Activated CD8-positive, alpha-beta T cell treated with anti-CD3 and anti-CD28 coated beads, Interleukin-2, amount 10 ng/mL, durations not matched to agents 7 days and 5 days (primary cell): ENCODE measurements around the gene PRAMEF18. TPM values are rescaled to one million over a fixed set of nuclear protein-coding genes. Genes with fewer than 3 reads are reported as not detected.
A peak's percentile ranks its signal among the peaks of the same experiment; 100 is the strongest.
"Not testable (repeated sequence)": the region's sequence is repeated elsewhere in the genome, so short reads cannot be mapped to it uniquely, and the experiment has no call there.

Experiments
- ATAC-seq: fragments of 150-1000 bp; cut with Tn5 transposase; one replicate; pipeline ENCODE4 v1.10.0; 2021; ENCODE audit warnings: moderate library complexity
- CTCF ChIA-PET: fragments of 350-600 bp; sonication (Branson Sonifier 250); formaldehyde crosslinking; loops from one replicate; lab custom pipeline; 2021; ENCODE audit warnings: antibody characterized with exemption; lab: Charles Lee
- POLR2A ChIA-PET: fragments of 350-600 bp; sonication (Branson Sonifier 250); formaldehyde crosslinking; loops from one replicate; lab custom pipeline; 2021; ENCODE audit warnings: antibody characterized with exemption; lab: Charles Lee
- DNase-seq: peaks from one replicate; pipeline ENCODE4 v3.0.0-alpha.2; 2020
- H3K27ac Mint-ChIP-seq: one replicate; pipeline ENCODE4 v1.8.0; 2021; ENCODE audit warnings: mild to moderate bottlenecking, mixed read lengths
- H3K27me3 Mint-ChIP-seq: one replicate; pipeline ENCODE4 v1.8.0; 2021; ENCODE audit warnings: low read depth, mixed read lengths
- H3K36me3 Mint-ChIP-seq: one replicate; pipeline ENCODE4 v1.8.0; 2021; ENCODE audit warnings: low read depth, mixed read lengths
- H3K4me1 Mint-ChIP-seq: one replicate; pipeline ENCODE4 v1.8.0; 2021; ENCODE audit warnings: low read depth, mixed read lengths
- H3K4me3 Mint-ChIP-seq: one replicate; pipeline ENCODE4 v1.8.0; 2021; ENCODE audit warnings: mild to moderate bottlenecking, mixed read lengths
- H3K9me3 Mint-ChIP-seq: one replicate; pipeline ENCODE4 v1.8.0; 2022; ENCODE audit warnings: mixed read lengths; ENCODE audit not compliant: insufficient read depth
- total RNA-seq, 2 experiments: library from RNA; stranded (reverse); gene quantifications; one replicate each; pipeline ENCODE4 v1.2.3, GENCODE V29; 2021

The PRAMEF18 gene, protein sequence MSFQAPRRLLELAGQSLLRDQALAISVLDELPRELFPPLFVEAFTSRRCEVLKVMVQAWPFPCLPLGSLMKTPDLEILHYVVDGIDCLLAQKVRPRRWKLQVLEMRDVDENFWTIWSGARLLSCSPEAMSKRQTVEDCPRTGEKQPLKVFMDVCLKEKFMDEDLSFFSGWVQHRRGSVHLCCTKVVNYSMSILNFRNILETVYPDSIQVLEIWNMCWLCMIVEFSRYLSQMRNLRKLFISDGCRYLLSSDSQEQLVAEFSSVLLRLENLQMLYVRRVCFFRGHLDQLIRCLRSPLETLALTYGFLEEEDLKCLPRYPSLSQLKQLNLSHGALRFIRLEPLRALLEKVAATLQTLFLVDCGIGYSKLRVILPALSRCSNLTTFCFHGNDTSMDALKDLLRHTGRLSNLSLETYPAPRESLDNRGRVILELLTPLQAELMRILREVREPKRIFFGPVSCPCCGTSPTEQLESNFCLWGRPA
- total RNA-seq, result not detected

DNA sequence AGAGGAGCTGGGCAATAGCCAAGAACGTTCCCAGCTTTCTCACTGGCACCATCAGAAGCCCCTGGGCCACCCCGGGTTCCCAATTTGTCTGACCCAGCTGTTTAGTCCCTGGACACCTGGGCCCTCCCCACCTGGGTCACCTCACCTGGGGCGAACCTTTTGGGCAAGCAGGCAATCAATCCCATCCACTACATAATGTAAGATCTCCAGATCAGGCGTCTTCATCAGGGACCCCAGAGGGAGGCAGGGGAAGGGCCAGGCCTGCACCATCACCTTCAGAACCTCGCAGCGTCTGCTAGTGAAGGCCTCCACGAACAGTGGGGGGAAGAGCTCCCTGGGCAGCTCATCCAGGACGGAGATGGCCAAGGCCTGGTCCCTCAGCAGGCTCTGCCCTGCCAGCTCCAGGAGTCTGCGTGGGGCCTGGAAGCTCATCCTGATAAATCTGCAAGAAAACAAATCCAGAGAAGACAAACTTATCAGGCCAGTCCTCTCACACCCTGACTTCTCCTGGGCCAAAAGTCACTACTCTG is at the start of gene PRAMEF18:
Gene PRAMEF18 (minus strand): TSS at position 480 of the 530 bp plus-strand sequence. CDS start 48 bp downstream, at position 432.
- DNase-seq, result peak; percentile 2
- CTCF ChIA-PET, H3K4me3 Mint-ChIP-seq, ATAC-seq, H3K36me3 Mint-ChIP-seq, H3K9me3 Mint-ChIP-seq, H3K27ac Mint-ChIP-seq, H3K27me3 Mint-ChIP-seq, H3K4me1 Mint-ChIP-seq, POLR2A ChIA-PET: not testable (repeated sequence)

DNA sequence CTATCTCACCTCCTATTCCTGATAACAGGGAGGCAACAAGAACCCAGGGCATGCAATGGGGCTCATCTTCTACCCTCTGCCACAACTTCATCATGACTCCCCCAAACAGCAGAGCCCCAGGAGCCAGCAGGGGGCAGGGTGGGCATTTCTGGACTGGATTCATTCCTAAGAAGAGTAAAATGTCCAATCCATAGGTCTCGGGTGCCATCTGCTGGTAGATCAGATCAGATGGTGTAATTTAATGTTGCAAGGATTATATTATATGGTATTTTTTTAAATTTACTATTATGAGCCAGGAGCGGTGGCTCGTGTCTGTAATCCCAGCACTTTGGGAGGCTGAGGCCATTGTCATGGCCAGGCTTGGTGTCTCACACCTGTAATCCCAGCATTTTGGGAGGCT is 39.2 kb upstream of the PRAMEF18 start:
- H3K4me3 Mint-ChIP-seq, H3K4me1 Mint-ChIP-seq, DNase-seq, POLR2A ChIA-PET, ATAC-seq, H3K9me3 Mint-ChIP-seq, H3K27ac Mint-ChIP-seq, CTCF ChIA-PET, H3K27me3 Mint-ChIP-seq, H3K36me3 Mint-ChIP-seq: not testable (repeated sequence)

DNA sequence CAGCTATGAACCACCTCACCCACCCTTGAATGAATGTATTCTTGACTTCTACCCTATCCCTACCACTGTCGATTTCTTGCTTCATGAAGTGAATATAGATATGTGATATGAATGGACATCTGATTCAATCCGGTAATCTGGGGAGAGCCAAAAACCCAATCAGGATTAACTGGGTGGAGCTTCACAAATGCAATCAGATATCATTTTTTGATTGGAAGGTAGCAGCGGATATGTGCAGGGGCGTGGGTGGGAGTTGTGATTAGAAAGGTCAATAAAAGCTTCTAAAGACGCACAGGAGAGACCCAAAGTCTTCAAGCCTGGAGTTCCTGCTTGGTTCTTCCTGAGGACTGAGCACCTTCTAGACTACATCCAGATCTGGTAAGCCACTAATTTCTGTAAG is 27.9 kb upstream of the PRAMEF18 start, which contains the start of gene PRAMEF5:
Gene PRAMEF5 (plus strand): TSS at position 301 of the 400 bp plus-strand sequence. CDS start 5,071 bp downstream, outside the sequence.
- H3K4me1 Mint-ChIP-seq, DNase-seq, H3K9me3 Mint-ChIP-seq, H3K27me3 Mint-ChIP-seq, H3K36me3 Mint-ChIP-seq, H3K27ac Mint-ChIP-seq, CTCF ChIA-PET, POLR2A ChIA-PET, H3K4me3 Mint-ChIP-seq, ATAC-seq: not testable (repeated sequence)

- H3K4me3 Mint-ChIP-seq, DNase-seq, H3K4me1 Mint-ChIP-seq, H3K36me3 Mint-ChIP-seq, H3K27ac Mint-ChIP-seq, H3K9me3 Mint-ChIP-seq, ATAC-seq, H3K27me3 Mint-ChIP-seq, CTCF ChIA-PET, POLR2A ChIA-PET: not testable (repeated sequence)
Observed at GRCh38 chr1:13247122-13247521, 21.2 kb upstream of the PRAMEF18 start.

GRCh38 chr1:13246554-13246871 is 20.6 kb upstream of the PRAMEF18 start:
- CTCF ChIA-PET, H3K27ac Mint-ChIP-seq, H3K4me1 Mint-ChIP-seq, POLR2A ChIA-PET, ATAC-seq, H3K36me3 Mint-ChIP-seq, DNase-seq, H3K27me3 Mint-ChIP-seq, H3K4me3 Mint-ChIP-seq, H3K9me3 Mint-ChIP-seq: not testable (repeated sequence)

- H3K27me3 Mint-ChIP-seq, H3K4me3 Mint-ChIP-seq, H3K9me3 Mint-ChIP-seq, H3K36me3 Mint-ChIP-seq, CTCF ChIA-PET, ATAC-seq, H3K27ac Mint-ChIP-seq, DNase-seq, H3K4me1 Mint-ChIP-seq: not testable (repeated sequence)
- POLR2A ChIA-PET, result interaction anchor here (1.3 kb wide), 1 partner anchor 15 kb away, joined by 3 read pairs; no protein-coding TSS in a partner anchor
Observed at GRCh38 chr1:13245841-13246553, 20.0 kb upstream of the PRAMEF18 start.

- not testable (repeated sequence) for H3K9me3 Mint-ChIP-seq, H3K27me3 Mint-ChIP-seq
Observed at GRCh38 chr1:13243536-13244263, 17.7 kb upstream of the PRAMEF18 start.

DNA sequence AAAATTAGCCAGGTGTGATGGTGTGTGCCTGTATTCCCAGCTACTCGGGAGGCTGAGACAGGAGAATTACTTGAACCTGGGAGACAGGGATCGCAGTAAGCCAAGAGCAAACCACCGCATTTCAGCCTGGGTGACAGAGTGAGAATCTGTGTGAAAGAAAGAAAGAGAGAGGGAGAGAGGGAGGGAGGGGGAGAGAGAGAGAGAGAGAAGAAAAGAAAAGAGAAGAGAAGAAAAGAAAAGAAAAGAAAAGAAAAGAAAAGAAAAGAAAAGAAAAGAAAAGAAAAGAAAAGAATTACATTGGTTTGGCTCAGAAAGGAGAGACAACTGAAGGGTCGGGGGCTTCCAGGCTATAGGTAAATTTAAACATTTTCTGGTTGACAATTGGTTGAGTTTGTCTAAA is 13.7 kb upstream of the PRAMEF18 start:
- H3K27ac Mint-ChIP-seq, H3K27me3 Mint-ChIP-seq, H3K9me3 Mint-ChIP-seq, H3K36me3 Mint-ChIP-seq, H3K4me1 Mint-ChIP-seq, POLR2A ChIA-PET, DNase-seq, ATAC-seq, H3K4me3 Mint-ChIP-seq, CTCF ChIA-PET: not testable (repeated sequence)

More at GRCh38 chr1:13243536-13244263, 17.7 kb upstream of the PRAMEF18 start:
- H3K4me1 Mint-ChIP-seq, H3K27ac Mint-ChIP-seq, CTCF ChIA-PET, H3K36me3 Mint-ChIP-seq, H3K4me3 Mint-ChIP-seq, POLR2A ChIA-PET, ATAC-seq: not testable (repeated sequence)
- DNase-seq, result peak; percentile 12

- H3K27ac Mint-ChIP-seq, CTCF ChIA-PET, ATAC-seq, H3K36me3 Mint-ChIP-seq, DNase-seq, H3K27me3 Mint-ChIP-seq, POLR2A ChIA-PET, H3K4me3 Mint-ChIP-seq, H3K9me3 Mint-ChIP-seq, H3K4me1 Mint-ChIP-seq: not testable (repeated sequence)
Observed at GRCh38 chr1:13237572-13237971, 11.6 kb upstream of the PRAMEF18 start.

- CTCF ChIA-PET, H3K4me3 Mint-ChIP-seq, H3K4me1 Mint-ChIP-seq, ATAC-seq, H3K27ac Mint-ChIP-seq, H3K36me3 Mint-ChIP-seq, H3K27me3 Mint-ChIP-seq, H3K9me3 Mint-ChIP-seq, POLR2A ChIA-PET: not testable (repeated sequence)
- peak; percentile 6 for DNase-seq
Observed at GRCh38 chr1:13234057-13234456, 8.1 kb upstream of the PRAMEF18 start.

- H3K4me1 Mint-ChIP-seq, H3K9me3 Mint-ChIP-seq, H3K27me3 Mint-ChIP-seq, CTCF ChIA-PET, H3K36me3 Mint-ChIP-seq, POLR2A ChIA-PET, H3K4me3 Mint-ChIP-seq, ATAC-seq, H3K27ac Mint-ChIP-seq: not testable (repeated sequence)
- DNase-seq, result peak; percentile 7
Observed at GRCh38 chr1:13232056-13232455, 6.1 kb upstream of the PRAMEF18 start.
